Measurements from ENCODE around the gene PRKG1. TPM values are rescaled to one million over a fixed set of nuclear protein-coding genes. Genes with fewer than 3 reads are reported as not detected.

The PRKG1 gene
- total RNA-seq, 1 donor from 2014 or later, result 4.6 TPM

DNA sequence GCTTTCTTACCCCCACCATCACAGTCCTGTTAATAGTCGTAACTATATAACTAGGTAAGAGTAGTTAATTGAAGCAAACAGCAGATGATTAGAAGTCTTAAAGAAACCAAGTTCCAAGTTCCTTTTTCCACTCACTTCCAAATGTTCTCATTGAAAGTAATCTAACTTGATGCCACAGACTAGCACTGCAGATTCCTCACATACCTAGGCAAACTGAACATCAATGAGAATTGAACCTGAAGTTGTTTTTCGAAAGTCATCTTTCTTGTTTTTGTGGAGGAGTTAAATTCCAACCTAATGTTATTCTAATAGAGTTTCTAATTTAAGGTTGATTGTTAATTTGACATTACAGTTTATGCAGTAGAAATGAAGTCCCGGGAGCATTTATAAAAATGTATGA is 5.5 kb downstream of the PRKG1 start:
- no peaks in the 10 kb centered on the region for H3K36me3 Mint-ChIP-seq (ENCODE audit: insufficient read depth)
- TF ChIP-seq, protein P1, sequence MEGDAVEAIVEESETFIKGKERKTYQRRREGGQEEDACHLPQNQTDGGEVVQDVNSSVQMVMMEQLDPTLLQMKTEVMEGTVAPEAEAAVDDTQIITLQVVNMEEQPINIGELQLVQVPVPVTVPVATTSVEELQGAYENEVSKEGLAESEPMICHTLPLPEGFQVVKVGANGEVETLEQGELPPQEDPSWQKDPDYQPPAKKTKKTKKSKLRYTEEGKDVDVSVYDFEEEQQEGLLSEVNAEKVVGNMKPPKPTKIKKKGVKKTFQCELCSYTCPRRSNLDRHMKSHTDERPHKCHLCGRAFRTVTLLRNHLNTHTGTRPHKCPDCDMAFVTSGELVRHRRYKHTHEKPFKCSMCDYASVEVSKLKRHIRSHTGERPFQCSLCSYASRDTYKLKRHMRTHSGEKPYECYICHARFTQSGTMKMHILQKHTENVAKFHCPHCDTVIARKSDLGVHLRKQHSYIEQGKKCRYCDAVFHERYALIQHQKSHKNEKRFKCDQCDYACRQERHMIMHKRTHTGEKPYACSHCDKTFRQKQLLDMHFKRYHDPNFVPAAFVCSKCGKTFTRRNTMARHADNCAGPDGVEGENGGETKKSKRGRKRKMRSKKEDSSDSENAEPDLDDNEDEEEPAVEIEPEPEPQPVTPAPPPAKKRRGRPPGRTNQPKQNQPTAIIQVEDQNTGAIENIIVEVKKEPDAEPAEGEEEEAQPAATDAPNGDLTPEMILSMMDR (IDR thresholded peaks at IDR 0.05; ENCODE audit: unreplicated experiment), result no peak
- H3K27ac Mint-ChIP-seq, result no peak overlapping the region
- H3K4me3 Mint-ChIP-seq (ENCODE audit: low read depth), result no peak overlapping the region
- H3K4me1 Mint-ChIP-seq (ENCODE audit: low read depth), result peaks cover 10% of the 10 kb centered on the region
- no peak for DNase-seq (ENCODE audit: low spot score, unreplicated experiment)
- no peaks in the 10 kb centered on the region for H3K9me3 Mint-ChIP-seq (ENCODE audit: low read depth)
- peaks cover 14% of the 10 kb centered on the region for H3K27me3 Mint-ChIP-seq

DNA sequence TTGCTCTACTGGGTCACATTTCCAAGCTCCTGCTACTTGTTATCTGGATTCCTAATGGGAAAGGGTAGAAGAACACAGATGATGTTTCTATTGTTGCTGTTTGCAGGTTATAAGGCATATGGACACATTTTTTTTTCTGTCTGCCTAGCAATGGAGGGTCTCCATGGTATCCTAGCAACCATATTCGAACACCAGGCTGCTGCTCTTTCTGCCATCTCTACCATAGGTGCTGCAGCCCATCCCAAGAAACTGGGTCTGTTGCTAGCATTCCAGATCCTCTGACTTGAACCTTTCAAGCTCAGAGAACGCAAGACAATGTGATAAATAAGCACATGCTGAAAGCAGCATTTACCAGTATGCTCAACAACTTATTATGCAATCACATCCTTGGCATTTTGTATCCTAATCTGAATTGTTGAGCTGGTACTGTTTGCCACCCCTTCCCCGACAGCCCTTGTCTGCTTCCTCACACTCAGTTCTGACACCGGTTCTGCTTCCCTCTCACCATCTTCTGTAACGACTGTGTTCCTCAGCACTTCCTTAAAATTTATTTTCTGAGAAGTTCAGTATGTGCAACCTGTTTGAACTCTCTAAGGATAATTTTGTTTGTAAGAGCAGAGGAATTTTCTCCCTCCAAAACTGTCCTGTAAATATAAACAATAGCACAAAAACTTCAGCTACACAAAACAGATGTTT is 6.2 kb downstream of the PRKG1 start:
- Mint-ChIP-seq H3K36me3 (ENCODE audit: insufficient read depth) (no peaks in the 10 kb centered on the region), H3K27me3 (peaks cover 7% of the 10 kb centered on the region), H3K4me3 (ENCODE audit: low read depth) (no peak overlapping the region), H3K9me3 (ENCODE audit: low read depth) (no peaks in the 10 kb centered on the region), H3K27ac (no peak overlapping the region), H3K4me1 (ENCODE audit: low read depth) (peaks cover 6% of the 10 kb centered on the region)
- TF ChIP-seq, protein P1 (IDR thresholded peaks at IDR 0.05; ENCODE audit: unreplicated experiment), result no peak
- DNase-seq (ENCODE audit: low spot score, unreplicated experiment), result no peak

DNA sequence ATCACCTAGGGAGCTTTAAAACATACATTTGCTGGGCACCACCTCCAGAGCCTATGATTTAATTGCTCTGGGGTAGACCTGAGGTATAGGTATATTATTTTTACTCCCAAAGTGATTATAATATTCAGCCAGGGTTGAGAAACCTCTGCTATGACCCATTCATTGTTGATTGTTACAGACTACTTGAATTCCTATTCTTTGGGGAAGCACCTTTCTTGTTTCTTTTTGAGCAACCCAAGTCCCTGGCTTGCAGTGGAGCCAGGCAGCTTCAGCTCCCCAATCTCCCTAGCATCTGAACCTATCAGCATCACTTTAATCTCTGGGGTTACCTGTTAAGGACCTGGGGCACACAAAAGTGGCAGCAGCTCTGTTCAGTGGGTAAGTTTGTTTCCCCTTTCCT is 8.6 kb downstream of the PRKG1 start:
- Mint-ChIP-seq H3K36me3 (ENCODE audit: insufficient read depth) (no peaks in the 10 kb centered on the region), H3K4me3 (ENCODE audit: low read depth) (no peak overlapping the region), H3K27me3 (no peaks in the 10 kb centered on the region), H3K9me3 (ENCODE audit: low read depth) (no peaks in the 10 kb centered on the region), H3K27ac (no peak overlapping the region), H3K4me1 (ENCODE audit: low read depth) (peaks cover 6% of the 10 kb centered on the region)
- DNase-seq (ENCODE audit: low spot score, unreplicated experiment), result no peak
- TF ChIP-seq, protein P1 (IDR thresholded peaks at IDR 0.05; ENCODE audit: unreplicated experiment), result no peak

DNA sequence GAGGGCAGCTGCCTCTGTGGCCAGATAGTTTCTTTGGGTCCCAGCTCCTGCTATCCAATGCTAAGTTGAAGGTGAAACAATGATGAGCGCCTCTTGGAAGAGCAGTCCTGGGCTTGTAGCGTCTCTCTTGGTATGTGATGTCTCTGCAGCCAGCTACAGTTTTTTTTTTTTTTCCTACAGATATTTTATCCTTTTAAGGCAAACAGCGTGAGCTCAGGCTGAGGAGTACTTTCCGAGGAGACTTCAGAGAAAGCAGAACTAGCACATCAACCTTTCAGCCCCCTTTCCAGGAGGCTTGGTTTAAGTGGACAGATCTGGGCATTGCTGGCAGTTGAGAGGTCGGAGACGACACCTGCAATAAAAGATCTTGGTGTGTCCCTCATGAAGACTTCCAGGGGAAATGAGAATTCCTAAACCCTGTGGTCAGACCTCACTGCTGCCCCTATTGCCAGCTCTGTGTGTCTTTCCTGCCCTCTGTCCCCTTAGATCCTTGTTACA is 9.1 kb downstream of the PRKG1 start:
- Mint-ChIP-seq H3K9me3 (ENCODE audit: low read depth) (no peaks in the 10 kb centered on the region), H3K4me3 (ENCODE audit: low read depth) (no peak overlapping the region), H3K36me3 (ENCODE audit: insufficient read depth) (no peaks in the 10 kb centered on the region), H3K27ac (no peak overlapping the region), H3K27me3 (no peaks in the 10 kb centered on the region), H3K4me1 (ENCODE audit: low read depth) (peaks cover 6% of the 10 kb centered on the region)
- TF ChIP-seq, protein P1 (IDR thresholded peaks at IDR 0.05; ENCODE audit: unreplicated experiment), result peak; percentile 23
- no peak for DNase-seq (ENCODE audit: low spot score, unreplicated experiment)

DNA sequence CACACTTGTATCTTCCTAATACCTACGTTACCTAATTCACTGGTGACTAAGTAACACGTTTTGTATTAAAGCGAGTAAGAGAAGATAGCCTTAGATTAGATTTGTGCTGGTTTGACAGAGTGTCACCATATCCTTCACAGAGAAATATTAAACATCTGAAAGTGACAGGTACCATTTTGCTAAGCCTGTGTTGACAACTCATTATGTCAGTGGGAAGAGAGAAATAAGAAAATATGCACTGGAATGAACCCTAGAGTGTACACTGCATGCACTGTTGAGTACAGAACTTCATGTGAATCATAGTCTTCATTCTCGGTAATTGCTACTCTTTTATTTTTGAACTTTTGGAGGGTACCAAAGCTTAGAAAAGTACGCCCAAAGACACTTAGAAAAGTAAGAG is 10.9 kb downstream of the PRKG1 start:
- TF ChIP-seq, protein P1 (IDR thresholded peaks at IDR 0.05; ENCODE audit: unreplicated experiment), result no peak
- Mint-ChIP-seq H3K27me3 (no peaks in the 10 kb centered on the region), H3K9me3 (ENCODE audit: low read depth) (no peaks in the 10 kb centered on the region), H3K36me3 (ENCODE audit: insufficient read depth) (no peaks in the 10 kb centered on the region), H3K4me1 (ENCODE audit: low read depth) (peaks cover 5% of the 10 kb centered on the region), H3K27ac (no peak overlapping the region), H3K4me3 (ENCODE audit: low read depth) (no peak overlapping the region)
- DNase-seq (ENCODE audit: low spot score, unreplicated experiment), result no peak

Data from progenitor cell of endocrine pancreas (in vitro differentiated cells).